IPS-15b (cell line): ENCODE results near the gene C9orf153.

ENCODE experiments used
- H3K27me3 ChIP-seq: one replicate; pipeline ENCODE4 v1.6.1; 2013; ENCODE audit warnings: low read length; ENCODE audit not compliant: control insufficient read depth, insufficient read depth
- H3K36me3 ChIP-seq: one replicate; pipeline ENCODE4 v1.6.1; 2013; ENCODE audit warnings: low read length; ENCODE audit not compliant: control insufficient read depth, insufficient read depth
- H3K4me1 ChIP-seq: one replicate; pipeline ENCODE4 v1.6.1; 2013; ENCODE audit warnings: mild to moderate bottlenecking, low read length; ENCODE audit not compliant: control insufficient read depth, insufficient read depth
- H3K4me3 ChIP-seq: one replicate; pipeline ENCODE4 v1.5.1; 2013; ENCODE audit warnings: low read depth, low read length
- H3K9ac ChIP-seq: one replicate; pipeline ENCODE4 v1.6.1; 2013; ENCODE audit warnings: low read depth, mild to moderate bottlenecking, low read length
- H3K9me3 ChIP-seq: one replicate; pipeline ENCODE4 v1.6.1; 2013; ENCODE audit warnings: mild to moderate bottlenecking, low read length; ENCODE audit not compliant: control insufficient read depth, insufficient read depth

The C9orf153 gene

DNA sequence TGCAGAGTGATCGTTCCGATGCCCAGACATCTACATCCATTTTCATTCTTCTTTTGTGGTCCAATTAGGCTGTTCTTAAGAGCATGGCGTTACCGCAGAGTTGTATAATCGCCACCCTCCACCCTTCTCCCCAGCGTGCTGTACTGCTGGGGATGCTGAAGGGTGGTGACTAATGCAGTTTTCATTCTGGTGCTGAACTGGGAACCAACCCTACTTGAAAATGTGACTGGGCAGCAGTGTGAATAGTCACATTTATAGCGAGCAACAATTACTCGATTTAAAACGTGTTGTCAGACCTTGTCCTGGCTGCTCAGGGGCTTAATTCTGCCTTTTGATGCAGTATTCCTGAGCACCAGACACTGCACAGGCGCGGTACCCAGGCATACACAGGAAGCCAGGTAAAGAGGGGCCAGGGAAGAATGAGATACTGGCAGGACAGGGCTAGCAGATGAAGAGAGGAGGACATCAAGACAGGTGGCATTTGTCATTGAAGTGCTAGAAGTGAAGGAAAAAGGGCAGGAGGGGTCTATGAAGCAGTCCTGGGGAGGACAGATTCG, 23.6 kb upstream of the C9orf153 start:
- H3K4me3 ChIP-seq = peak overlapping the region; percentile 95
- no peaks in the 10 kb centered on the region for H3K9me3 ChIP-seq
- H3K27me3 ChIP-seq = peaks cover 4% of the 10 kb centered on the region
- H3K9ac ChIP-seq = peak overlapping the region; percentile 66
- H3K36me3 ChIP-seq = no peaks in the 10 kb centered on the region
- peaks cover 8% of the 10 kb centered on the region for H3K4me1 ChIP-seq

DNA sequence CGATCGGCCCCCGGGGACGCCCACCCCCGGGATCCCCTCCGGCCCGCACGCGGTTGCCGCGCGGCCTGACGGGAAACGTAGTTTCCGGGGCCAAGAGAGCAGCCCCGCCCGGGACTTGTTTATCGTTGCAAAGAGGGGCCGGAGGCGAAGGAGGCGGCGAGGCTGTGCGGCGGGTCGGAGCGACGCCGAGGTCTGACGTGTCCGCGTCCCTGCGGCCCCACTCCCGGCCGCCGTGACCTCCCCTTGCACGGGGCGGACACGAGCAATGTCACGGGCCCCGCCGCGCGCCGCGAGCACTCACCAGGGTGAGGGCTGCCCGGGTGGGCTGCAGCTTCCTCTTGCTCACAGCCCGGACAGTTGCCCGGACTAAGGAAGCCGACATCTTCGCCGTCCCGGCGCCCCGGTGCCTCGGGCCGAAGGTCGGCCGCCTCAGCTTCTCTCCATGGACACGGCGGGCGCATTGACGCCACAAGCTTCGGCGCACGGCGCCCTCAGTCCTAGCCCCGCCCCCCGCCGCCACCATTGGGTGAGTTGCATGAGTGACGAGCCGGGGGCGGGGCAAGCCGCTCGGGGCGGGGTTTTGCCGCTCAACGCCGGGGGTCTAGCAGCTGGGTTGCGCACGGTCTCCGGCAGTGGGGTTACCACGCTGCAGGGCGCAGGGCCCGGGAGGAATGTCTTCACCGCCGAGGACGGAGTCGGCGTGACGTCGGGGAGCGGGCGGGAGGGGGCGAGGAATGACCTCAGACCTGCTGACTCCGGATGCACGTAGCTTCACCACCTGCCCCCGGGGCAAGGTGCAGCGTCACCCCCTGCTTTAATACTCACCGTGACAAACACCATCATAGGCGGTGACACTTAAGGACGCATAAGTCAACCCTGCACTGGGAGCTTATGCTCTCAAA, 22.9 kb upstream of the C9orf153 start, which contains the start of gene ISCA1:
TSS of gene ISCA1 (minus strand) at position 462 of the 902 bp plus-strand sequence. CDS start at position 382, 80 bp downstream.
- Histone ChIP-seq H3K36me3 (no peaks in the 10 kb centered on the region), H3K9ac (peak within 1 kb of the TSS; percentile 92), H3K4me1 (peaks cover 6% of the 10 kb centered on the region), H3K27me3 (peaks cover 4% of the 10 kb centered on the region), H3K9me3 (no peaks in the 10 kb centered on the region), H3K4me3 (peak within 1 kb of the TSS; percentile 95)

DNA sequence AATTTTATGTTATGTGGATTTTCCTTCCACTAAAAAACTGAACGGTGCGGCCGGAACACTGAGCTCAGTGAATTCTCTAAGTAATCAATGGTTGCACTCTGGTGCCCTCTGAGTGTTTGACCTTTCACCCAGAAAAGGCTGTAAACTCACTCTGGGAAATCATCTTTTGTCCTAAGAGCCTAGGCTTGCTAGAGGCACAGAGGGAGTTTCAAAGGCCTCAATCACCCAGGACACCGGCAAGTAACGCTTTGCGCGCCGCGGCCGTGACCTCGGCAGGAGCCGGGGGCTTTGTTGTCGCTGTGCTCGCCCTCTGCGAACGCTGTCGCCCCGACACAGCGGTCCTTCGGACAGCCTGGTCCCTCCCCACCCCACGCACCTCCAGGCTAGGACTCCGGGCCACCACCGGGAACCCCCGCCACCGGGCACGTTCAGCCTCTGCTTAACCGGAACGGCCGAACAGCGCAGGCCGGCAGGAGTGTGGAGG, 22.2 kb upstream of the C9orf153 start:
- H3K36me3 ChIP-seq = no peaks in the 10 kb centered on the region
- no peaks in the 10 kb centered on the region for H3K9me3 ChIP-seq
- H3K4me1 ChIP-seq = peaks cover 3% of the 10 kb centered on the region
- H3K4me3 ChIP-seq = peak overlapping the region; percentile 93
- H3K9ac ChIP-seq = peak overlapping the region; percentile 92
- peaks cover 4% of the 10 kb centered on the region for H3K27me3 ChIP-seq

DNA sequence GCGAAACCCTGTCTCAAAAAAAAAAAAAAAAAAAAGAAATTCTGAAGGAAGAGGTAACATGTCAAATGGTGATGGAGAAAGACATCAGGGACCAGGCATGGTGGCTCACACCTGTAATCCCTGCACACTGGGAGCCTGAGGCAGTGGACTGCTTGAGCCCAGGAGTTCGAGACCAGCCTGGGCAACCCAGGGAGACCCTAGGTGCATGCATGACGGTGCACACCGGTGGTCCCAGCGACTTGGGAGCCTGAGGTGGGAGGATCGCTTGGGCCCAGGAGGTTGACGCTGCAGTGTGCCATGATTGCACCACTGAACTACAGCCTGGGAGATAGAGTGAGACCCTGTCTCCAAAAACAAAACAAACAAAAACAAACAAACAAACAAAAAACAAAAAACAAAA, 21.1 kb upstream of the C9orf153 start:
- Histone ChIP-seq H3K36me3 (no peaks in the 10 kb centered on the region), H3K27me3 (peaks cover 4% of the 10 kb centered on the region), H3K4me1 (no peaks in the 10 kb centered on the region), H3K9me3 (no peaks in the 10 kb centered on the region), H3K9ac (no peak overlapping the region), H3K4me3 (peak overlapping the region; percentile 93)

DNA sequence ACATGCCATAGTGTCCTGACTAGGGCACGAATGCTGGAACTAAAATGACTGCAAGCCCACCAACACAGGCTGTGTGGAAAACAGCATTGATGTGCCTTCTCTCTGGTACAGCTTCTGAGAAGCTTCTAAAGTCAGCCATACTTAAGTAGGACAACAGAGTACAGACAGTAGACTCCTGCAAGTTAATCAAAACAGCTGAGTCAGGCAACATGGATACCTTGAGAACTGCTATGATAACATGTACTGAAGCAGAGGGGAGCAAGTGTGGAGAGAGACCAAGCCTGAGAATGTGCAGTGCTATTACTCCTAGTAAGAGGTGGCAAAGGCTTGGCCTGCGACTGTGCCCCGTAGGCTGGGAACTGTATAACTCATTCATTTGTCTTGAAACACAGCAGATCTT, 20.4 kb upstream of the C9orf153 start:
- H3K36me3 ChIP-seq = no peaks in the 10 kb centered on the region
- H3K9me3 ChIP-seq = no peaks in the 10 kb centered on the region
- peaks cover 4% of the 10 kb centered on the region for H3K27me3 ChIP-seq
- no peak overlapping the region for H3K4me3 ChIP-seq
- H3K9ac ChIP-seq = no peak overlapping the region
- no peaks in the 10 kb centered on the region for H3K4me1 ChIP-seq

DNA sequence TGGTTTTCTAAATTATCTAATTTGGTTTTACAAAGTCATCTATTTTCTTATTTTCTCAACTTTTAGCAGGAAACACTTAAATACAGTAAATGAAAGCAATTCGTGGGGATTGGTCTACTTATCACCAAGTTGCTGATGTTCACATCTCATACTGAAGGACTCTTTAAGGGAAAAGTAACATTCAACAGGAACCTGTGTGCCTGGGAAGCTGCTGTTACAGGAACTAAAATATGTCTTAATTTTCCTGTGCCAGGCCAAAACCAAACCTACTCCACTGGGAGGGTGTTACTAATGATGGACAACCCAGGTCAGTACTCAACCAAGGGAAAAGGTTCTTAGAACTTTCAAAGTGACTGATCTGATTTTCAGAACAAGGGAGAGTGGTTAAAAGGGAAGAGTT, 17.6 kb upstream of the C9orf153 start:
- Histone ChIP-seq H3K4me3 (no peak overlapping the region), H3K4me1 (no peaks in the 10 kb centered on the region), H3K9ac (no peak overlapping the region), H3K27me3 (no peaks in the 10 kb centered on the region), H3K36me3 (no peaks in the 10 kb centered on the region), H3K9me3 (no peaks in the 10 kb centered on the region)

DNA sequence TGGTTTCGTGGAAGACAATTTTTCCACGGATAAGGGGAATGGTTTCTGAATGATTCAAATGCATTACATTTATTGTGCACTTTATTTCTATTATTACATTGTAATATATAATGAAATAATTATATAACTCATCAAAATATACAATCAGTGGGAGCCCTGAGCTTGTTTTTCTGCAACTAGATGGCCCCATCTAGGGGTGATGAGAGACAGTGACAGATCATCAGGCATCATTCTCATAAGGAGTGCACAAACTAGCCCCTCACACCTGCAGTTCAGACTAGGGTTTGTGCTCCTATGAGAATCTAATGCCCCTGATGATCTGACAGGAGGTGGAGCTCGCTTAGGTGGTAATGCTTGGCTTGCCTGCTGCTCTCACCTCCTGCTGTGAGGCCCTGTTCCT, 16.5 kb upstream of the C9orf153 start:
- Histone ChIP-seq H3K9ac (no peak overlapping the region), H3K9me3 (no peaks in the 10 kb centered on the region), H3K27me3 (no peaks in the 10 kb centered on the region), H3K4me3 (no peak overlapping the region), H3K36me3 (peaks cover 6% of the 10 kb centered on the region), H3K4me1 (no peaks in the 10 kb centered on the region)

DNA sequence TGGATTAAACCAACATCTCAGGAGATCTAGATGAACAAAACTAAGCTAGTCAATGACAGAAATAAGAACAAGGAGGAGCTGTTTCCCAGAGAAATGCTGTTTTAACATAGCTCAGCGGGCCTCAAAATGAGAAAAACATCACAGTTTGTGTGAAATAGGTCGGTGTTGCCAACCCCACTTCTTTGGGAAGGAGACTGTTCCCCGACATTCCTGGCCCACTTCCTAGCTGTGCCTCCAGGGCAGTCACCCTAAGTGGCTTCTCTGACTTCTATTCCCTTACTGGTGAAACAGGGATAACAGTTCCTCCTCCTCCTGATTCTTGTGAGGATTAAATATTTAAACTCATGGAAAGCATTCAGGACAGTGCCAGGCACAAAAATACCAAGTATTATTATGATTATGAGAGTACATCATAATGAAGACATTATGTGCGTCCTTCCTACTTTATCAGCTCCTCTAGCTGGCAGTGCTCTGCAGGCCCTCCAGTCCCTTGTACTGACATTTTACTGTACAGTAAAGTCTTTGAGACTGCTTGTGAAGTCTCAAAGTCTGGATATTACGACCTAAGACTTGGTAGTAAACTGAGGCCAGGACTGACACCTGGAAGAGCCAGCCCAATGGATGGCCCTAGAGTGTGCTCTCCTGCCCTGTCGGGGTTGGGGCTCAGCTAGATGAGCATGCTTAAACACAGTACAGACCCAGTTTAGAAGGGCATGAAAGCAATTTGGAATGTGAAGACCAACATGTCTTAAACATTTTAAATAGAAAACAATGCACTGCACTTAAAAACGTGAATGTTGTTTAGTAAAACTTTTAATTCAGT, 15.6 kb upstream of the C9orf153 start:
- Histone ChIP-seq H3K9me3 (no peaks in the 10 kb centered on the region), H3K4me3 (no peak overlapping the region), H3K9ac (no peak overlapping the region), H3K27me3 (no peaks in the 10 kb centered on the region), H3K4me1 (no peaks in the 10 kb centered on the region), H3K36me3 (peaks cover 6% of the 10 kb centered on the region)

DNA sequence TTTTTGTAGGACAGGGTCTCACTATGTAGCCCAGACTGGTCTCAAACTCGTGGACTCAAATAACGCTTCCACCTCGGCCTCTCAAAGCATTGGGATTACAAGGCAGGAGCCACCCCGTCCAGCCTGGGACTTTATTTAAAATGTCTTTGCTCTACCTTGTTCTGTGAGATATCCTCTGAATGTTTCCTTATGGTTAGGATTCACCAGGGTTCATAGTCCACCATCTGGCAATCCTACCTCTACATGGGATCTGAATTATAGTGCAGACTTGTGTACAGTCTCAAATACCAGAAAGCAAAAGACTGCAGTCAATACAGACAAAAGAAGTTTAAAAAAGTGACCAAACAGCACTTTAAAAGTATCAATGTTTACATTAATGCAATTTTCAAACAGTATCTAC, 12.8 kb upstream of the C9orf153 start:
- H3K4me3 ChIP-seq = no peak overlapping the region
- H3K4me1 ChIP-seq = no peaks in the 10 kb centered on the region
- no peak overlapping the region for H3K9ac ChIP-seq
- H3K9me3 ChIP-seq = no peaks in the 10 kb centered on the region
- no peaks in the 10 kb centered on the region for H3K27me3 ChIP-seq
- peaks cover 6% of the 10 kb centered on the region for H3K36me3 ChIP-seq

DNA sequence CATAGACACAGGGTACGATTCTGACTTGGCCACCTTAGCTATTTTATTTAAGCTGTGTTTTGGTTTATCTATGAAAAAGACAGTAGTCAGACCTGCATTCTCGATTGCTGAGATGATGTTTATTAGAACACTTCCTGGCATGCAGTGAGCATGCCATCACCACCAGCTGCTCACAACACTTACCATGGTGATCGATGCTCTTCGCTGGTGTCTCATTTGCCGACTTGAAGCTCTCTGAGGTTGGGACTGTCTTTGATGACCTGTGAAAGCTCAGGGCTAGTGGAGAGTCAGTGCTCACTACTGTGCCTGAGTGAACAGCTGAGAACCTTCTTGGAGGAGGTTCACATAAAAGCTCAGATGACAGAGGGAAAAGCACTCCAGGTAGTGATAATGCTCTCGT, 4.4 kb upstream of the C9orf153 start:
- Histone ChIP-seq H3K9me3 (no peaks in the 10 kb centered on the region), H3K9ac (no peak overlapping the region), H3K4me1 (no peaks in the 10 kb centered on the region), H3K4me3 (no peak overlapping the region), H3K27me3 (no peaks in the 10 kb centered on the region), H3K36me3 (peaks cover 12% of the 10 kb centered on the region)

DNA sequence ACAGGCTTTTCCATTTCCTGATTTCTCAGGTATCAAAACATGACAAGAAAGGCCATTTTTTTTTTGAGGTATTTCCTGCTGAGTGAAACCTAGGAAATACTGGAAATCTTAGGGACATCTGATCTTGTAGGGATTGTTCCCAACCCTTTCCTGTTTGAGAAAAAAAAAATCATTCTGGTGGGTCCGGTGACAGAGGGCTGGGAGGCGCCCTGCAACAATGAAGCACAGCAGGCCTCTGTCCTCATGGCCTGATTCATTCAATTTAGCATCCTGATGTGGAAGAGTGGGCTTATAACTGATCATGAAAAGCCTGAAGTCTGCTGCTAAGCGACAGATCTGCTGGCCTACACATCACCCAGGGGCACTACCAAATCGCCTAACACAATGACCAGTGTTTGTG, 3.0 kb upstream of the C9orf153 start:
- Histone ChIP-seq H3K9ac (no peak overlapping the region), H3K9me3 (no peaks in the 10 kb centered on the region), H3K36me3 (peaks cover 12% of the 10 kb centered on the region), H3K4me1 (no peaks in the 10 kb centered on the region), H3K4me3 (no peak overlapping the region), H3K27me3 (no peaks in the 10 kb centered on the region)
